GM12891 (cell line): ENCODE results near the gene C12orf56.
"Not testable (repeated sequence)": the region's sequence is repeated elsewhere in the genome, so short reads cannot be mapped to it uniquely, and the experiment has no call there.

Experiments
- PAX5 ChIP-seq: IDR thresholded peaks from 2 replicates; pipeline ENCODE4 v1.6.1; 2011; ENCODE audit warnings: low read length, moderate library complexity, mild to moderate bottlenecking; ENCODE audit not compliant: insufficient read depth, severe bottlenecking
- POLR2A ChIP-seq: IDR thresholded peaks from 2 replicates; pipeline ENCODE4 v1.6.1; 2011; ENCODE audit warnings: low read depth, low read length, control low read depth
- POLR2AphosphoS5 ChIP-seq: IDR thresholded peaks from 2 replicates; pipeline ENCODE4 v1.6.1; 2011; ENCODE audit warnings: low read depth, low read length, control low read depth
- SPI1 ChIP-seq: IDR thresholded peaks from 2 replicates; pipeline ENCODE4 v1.6.1; 2011; ENCODE audit warnings: low read depth, low read length, control low read depth

GRCh38 chr12:64319540-64320225 lies 70.9 kb downstream of the C12orf56 start:
- not testable (repeated sequence) for TF ChIP-seq SPI1, POLR2A, POLR2AphosphoS5, PAX5
